A549 (cell line): ENCODE measurements around the gene NUAK2. TPM values are rescaled to one million over a fixed set of nuclear protein-coding genes. Genes with fewer than 3 reads are reported as not detected.

Source experiments
- ATAC-seq, 2 experiments: fragments of 200-7000 bp in 1 of 2; fragments of >200 bp in 1 of 2; cut with Nextera tagmentation in 1 of 2; cut with Tn5 transposase in 1 of 2; 3 replicates each; pipeline versions ENCODE4 v1.8.0 to v1.9.1; 2018 to 2020; ENCODE audit warnings: mild to moderate bottlenecking in 1 of 2, moderate library complexity in 1 of 2
- CTCF ChIA-PET: fragments of 300-600 bp; sonication (Branson Sonifier 250); formaldehyde crosslinking; extraction: SDS; loops from one replicate; lab custom pipeline; 2021; ENCODE audit warnings: antibody characterized with exemption, inconsistent platforms; lab: Yijun Ruan, JAX
- POLR2A ChIA-PET: fragments of 350-600 bp; formaldehyde crosslinking; extraction: SDS; loops from one replicate; lab custom pipeline; 2021; ENCODE audit warnings: antibody characterized with exemption, inconsistent platforms; lab: Yijun Ruan, JAX
- DNase-seq, 2 experiments: peaks; one replicate each; pipeline versions ENCODE4 v3.0.0 to v3.0.0-alpha.2; 2011 to 2016; ENCODE audit warnings: low read depth in 1 of 2, low spot score in 1 of 2
- FAIRE-seq: peaks from 2 replicates; lab custom pipeline; 2011; peaks lifted over from hg19 to GRCh38; lab: Jason Lieb, UNC
- H3K27ac ChIP-seq, 2 experiments: fragments of >200 bp; sonication (Bioruptor Twin); formaldehyde crosslinking; 3 replicates each; pipeline ENCODE4 v1.5.1; 2016 to 2017
- H3K4me1 ChIP-seq: fragments of >200 bp; sonication (Bioruptor Twin); formaldehyde crosslinking; 3 replicates; pipeline ENCODE4 v1.6.1; 2016
- H3K4me2 ChIP-seq: fragments of >200 bp; sonication (Bioruptor Twin); formaldehyde crosslinking; 3 replicates; pipeline ENCODE4 v1.6.1; 2016
- H3K4me3 ChIP-seq: fragments of >200 bp; sonication (Bioruptor Twin); formaldehyde crosslinking; 3 replicates; pipeline ENCODE4 v1.5.1; 2016
- H3K9me3 ChIP-seq: fragments of >200 bp; sonication (Bioruptor Twin); formaldehyde crosslinking; 3 replicates; pipeline ENCODE4 v1.6.1; 2016
- BCL3 ChIP-seq: fragments of >200 bp; sonication (Bioruptor Twin); formaldehyde crosslinking; IDR thresholded peaks from 3 replicates; pipeline ENCODE4 v1.6.1; 2016
- CEBPB ChIP-seq, 2 experiments: fragments of >200 bp in 1 of 2; sonication (Bioruptor Twin) in 1 of 2; formaldehyde crosslinking in 1 of 2; IDR thresholded peaks; 2 replicates each; pipeline ENCODE4 v1.6.1; 2012 to 2016
- CHD2 ChIP-seq: fragments of 150-350 bp; IDR thresholded peaks from 2 replicates; pipeline ENCODE4 v1.6.1; 2014; ENCODE audit warnings: low read length; ENCODE audit not compliant: partially characterized antibody
- CHD4 ChIP-seq: fragments of 200-600 bp; sonication (generic); IDR thresholded peaks from 2 replicates; pipeline ENCODE4 v1.6.1; 2016; ENCODE audit warnings: antibody characterized with exemption, mild to moderate bottlenecking, borderline replicate concordance
- CTCF ChIP-seq: fragments of >200 bp; sonication (Bioruptor Twin); formaldehyde crosslinking; IDR thresholded peaks from 3 replicates; pipeline ENCODE4 v1.5.1; 2016
- EHF ChIP-seq: fragments of 250-450 bp; sonication (Bioruptor Pico); IDR thresholded peaks from 2 replicates; pipeline ENCODE4 v1.5.0; 2020; ENCODE audit warnings: mild to moderate bottlenecking
- ESRRA ChIP-seq: fragments of 150-350 bp; IDR thresholded peaks from 2 replicates; pipeline ENCODE4 v1.6.1; 2014; ENCODE audit warnings: mild to moderate bottlenecking, low read length, borderline replicate concordance
- FOSB ChIP-seq: fragments of 250-450 bp; sonication (Bioruptor Pico); IDR thresholded peaks from 2 replicates; pipeline ENCODE4 v1.5.0; 2020; ENCODE audit warnings: mild to moderate bottlenecking, moderate library complexity
- HES2 ChIP-seq: fragments of >200 bp; sonication (Bioruptor Twin); formaldehyde crosslinking; IDR thresholded peaks from 2 replicates; pipeline ENCODE4 v1.6.1; 2016
- HOXB5 ChIP-seq: fragments of 250-450 bp; sonication (Bioruptor Pico); IDR thresholded peaks from 2 replicates; pipeline ENCODE4 v1.5.0; 2020; ENCODE audit warnings: mild to moderate bottlenecking, moderate library complexity
- JUNB ChIP-seq: fragments of >200 bp; sonication (Bioruptor Twin); formaldehyde crosslinking; IDR thresholded peaks from 2 replicates; pipeline ENCODE4 v1.6.1; 2016
- MAFK ChIP-seq: fragments of 450-650 bp; IDR thresholded peaks from 2 replicates; pipeline ENCODE4 v1.6.1; 2014; ENCODE audit not compliant: partially characterized antibody
- MAX ChIP-seq: IDR thresholded peaks from 2 replicates; pipeline ENCODE4 v1.6.1; 2012
- MYC ChIP-seq: IDR thresholded peaks from 2 replicates; pipeline ENCODE4 v1.6.1; 2012; ENCODE audit warnings: mild to moderate bottlenecking, inconsistent platforms, low read length, improper control_type of control experiment, borderline replicate concordance
- NFE2L2 ChIP-seq: fragments of 150-350 bp; conservative IDR thresholded peaks from 2 replicates; pipeline ENCODE4 v1.6.1; 2014; ENCODE audit warnings: low read length
- PBX3 ChIP-seq: IDR thresholded peaks from 2 replicates; pipeline ENCODE4 v1.6.1; 2012
- PHF8 ChIP-seq: fragments of 200-600 bp; sonication (generic); IDR thresholded peaks from 2 replicates; pipeline ENCODE4 v1.6.1; 2016; ENCODE audit warnings: low read depth, mild to moderate bottlenecking, antibody characterized with exemption, moderate library complexity, borderline replicate concordance
- RAD21 ChIP-seq, 2 experiments: fragments of >200 bp in 1 of 2; sonication (Bioruptor Twin) in 1 of 2; formaldehyde crosslinking in 1 of 2; IDR thresholded peaks in 1 of 2; conservative IDR thresholded peaks in 1 of 2; 2 replicates in 1 of 2; 3 replicates in 1 of 2; pipeline ENCODE4 v1.6.1; 2012 to 2018; ENCODE audit warnings: inconsistent platforms in 1 of 2
- RARB ChIP-seq: fragments of 250-450 bp; sonication (Bioruptor Pico); IDR thresholded peaks from 2 replicates; pipeline ENCODE4 v1.8.0; 2021; ENCODE audit warnings: mild to moderate bottlenecking, moderate library complexity
- RCOR1 ChIP-seq: fragments of 150-350 bp; IDR thresholded peaks from 2 replicates; pipeline ENCODE4 v1.6.1; 2014; ENCODE audit warnings: antibody characterized with exemption, low read length, low read depth
- RNF2 ChIP-seq: fragments of 200-600 bp; sonication (generic); IDR thresholded peaks from 2 replicates; pipeline ENCODE4 v1.6.1; 2016; ENCODE audit warnings: low read depth, mild to moderate bottlenecking, antibody characterized with exemption, moderate library complexity, borderline replicate concordance
- SMC3 ChIP-seq: fragments of >200 bp; sonication (Bioruptor Twin); formaldehyde crosslinking; IDR thresholded peaks from 3 replicates; pipeline ENCODE4 v1.6.1; 2018; ENCODE audit warnings: inconsistent platforms
- USF2 ChIP-seq: fragments of 450-650 bp; IDR thresholded peaks from 2 replicates; pipeline ENCODE4 v1.6.1; 2014; ENCODE audit warnings: antibody characterized with exemption
- WGBS: methylation state at CpG from one replicate; pipeline ENCODE4 v1.1.6; 2017; ENCODE audit errors: missing lambda C conversion rate; 5-methylcytosine and 5-hydroxymethylcytosine counted together
- polyA plus RNA-seq, 4 experiments: library from polyadenylated mRNA; depleted of rRNA in 3 of 4; stranded (reverse); fragments of >200 nt; fragmentation: RNase III in 1 of 4; extraction: RNeasy Plus Mini Kit Qiagen cat#74134 plus additional on column Dnase treatment in 1 of 4; gene quantifications; 2 replicates in 3 of 4; 3 replicates in 1 of 4; pipeline ENCODE4 v1.2.3, GENCODE V29; 2011 to 2017
- TF ChIP-seq, protein P1 (sequence below): IDR thresholded peaks from 2 replicates; pipeline ENCODE4 v1.6.1; 2012; ENCODE audit warnings: low read depth, borderline replicate concordance

The NUAK2 gene
- polyA plus RNA-seq, 2 of the 4 experiments (the other 2 are of a cell fraction) = 29.7 to 37.8 TPM

GRCh38 chr1:205326812-205327466 is 5.4 kb upstream of the NUAK2 start (continued):
- TF ChIP-seq RARB (CRISPR knock-in tag) (no peak), EHF (no peak), RCOR1 (no peak)

GRCh38 chr1:205325334-205325884 is 3.9 kb upstream of the NUAK2 start:
- 33% methylated on average over 6 of the region's 6 CpGs for WGBS
- Histone ChIP-seq H3K9me3 (no peaks in the 10 kb centered on the region), H3K27ac (peak overlapping the region; percentile 86 to 99), H3K4me1 (peaks cover 22% of the 10 kb centered on the region), H3K4me3 (no peak overlapping the region), H3K4me2 (peak overlapping the region; percentile 59)
- FAIRE-seq (no peak), ATAC-seq (peak; percentile 53 to 58), DNase-seq (peak; percentile 87)
- ChIA-PET CTCF (interaction anchor here (0.6 to 89.2 kb wide), 34 partner anchors 0 to 518 kb away, joined by 3 to 3627 read pairs (median 4); partner anchors contain the start of genes KLHDC8A, NUAK2 and TMCC2), POLR2A (interaction anchor here (1.0 to 1.9 kb wide), 5 partner anchors 24 to 52 kb away, joined by 3 to 25 read pairs (median 7); no protein-coding TSS in a partner anchor)
- TF ChIP-seq JUNB = no peak
- no peak for TF ChIP-seq PHF8
- peak; percentile 93 for TF ChIP-seq CTCF
- TF ChIP-seq HES2 = no peak
- TF ChIP-seq RCOR1 = no peak
- TF ChIP-seq FOSB (CRISPR knock-in tag) = no peak
- TF ChIP-seq USF2 = peak; percentile 39; the same call in 1 of the 2 replicates
- no peak for TF ChIP-seq CHD4
- TF ChIP-seq MYC = no peak
- TF ChIP-seq NFE2L2 = no peak
- TF ChIP-seq MAX = no peak; the same call in none of the 2 replicates
- TF ChIP-seq SMC3 = peak; percentile 98
- no peak for TF ChIP-seq HOXB5 (CRISPR knock-in tag)
- TF ChIP-seq RAD21 (conservative IDR thresholded peaks at IDR 0.05 in 1 of 2, IDR thresholded peaks at IDR 0.05 in 1 of 2) = peak; percentile 97 to 100
- no peak for TF ChIP-seq MAFK
- TF ChIP-seq ESRRA = no peak
- no peak for TF ChIP-seq PBX3
- TF ChIP-seq CHD2 = no peak
- TF ChIP-seq CEBPB (IDR thresholded peaks at IDR 0.05) = no peak
- no peak for TF ChIP-seq BCL3
- TF ChIP-seq RNF2 = no peak
- TF ChIP-seq, protein P1, sequence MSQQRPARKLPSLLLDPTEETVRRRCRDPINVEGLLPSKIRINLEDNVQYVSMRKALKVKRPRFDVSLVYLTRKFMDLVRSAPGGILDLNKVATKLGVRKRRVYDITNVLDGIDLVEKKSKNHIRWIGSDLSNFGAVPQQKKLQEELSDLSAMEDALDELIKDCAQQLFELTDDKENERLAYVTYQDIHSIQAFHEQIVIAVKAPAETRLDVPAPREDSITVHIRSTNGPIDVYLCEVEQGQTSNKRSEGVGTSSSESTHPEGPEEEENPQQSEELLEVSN = no peak
- TF ChIP-seq EHF = no peak
